Lung (tissue), 12 donors: ENCODE measurements around the gene SPAG6. TPM values are rescaled to one million over a fixed set of nuclear protein-coding genes. Genes with fewer than 3 reads are reported as not detected.
A peak's percentile ranks its signal among the peaks of the same experiment; 100 is the strongest.

Source experiments
- ATAC-seq: fragments of 200-7000 bp; cut with Tn5 transposase; one replicate; pipeline ENCODE4 v1.9.1; 2020; ENCODE audit warnings: moderate number of reproducible peaks; ENCODE audit not compliant: insufficient read depth, low FRiP score
- DNase-seq, 3 donors: peaks; one replicate each; pipeline ENCODE4 v3.0.0-alpha.2; 2013 to 2017
- H3K27ac ChIP-seq, 2 donors: one replicate each; pipeline ENCODE4 v1.5.1; 2013; ENCODE audit warnings: mild to moderate bottlenecking in 2 of 2, moderate library complexity in 2 of 2, control low read depth in 1 of 2, inconsistent platforms in 1 of 2, low read depth in 1 of 2, low read length in 1 of 2
- H3K27me3 ChIP-seq, 3 donors: one replicate each; pipeline ENCODE4 v1.5.1; 2013; ENCODE audit warnings: low read length in 2 of 3; ENCODE audit not compliant: control insufficient read depth in 3 of 3, insufficient read depth in 3 of 3
- H3K36me3 ChIP-seq, 4 donors: one replicate each; pipeline ENCODE4 v1.5.1; 2013; ENCODE audit warnings: low read length in 4 of 4, mild to moderate bottlenecking in 1 of 4, moderate library complexity in 1 of 4; ENCODE audit not compliant: control insufficient read depth in 4 of 4, insufficient read depth in 4 of 4
- H3K4me1 ChIP-seq, 5 donors: one replicate each; pipeline ENCODE4 v1.5.1; 2013; ENCODE audit warnings: low read length in 5 of 5, mild to moderate bottlenecking in 2 of 5, moderate library complexity in 1 of 5; ENCODE audit not compliant: control insufficient read depth in 5 of 5, insufficient read depth in 5 of 5
- H3K4me3 ChIP-seq: one replicate; pipeline ENCODE4 v1.5.1; 2013; ENCODE audit warnings: mild to moderate bottlenecking, control low read depth, moderate library complexity
- H3K9ac ChIP-seq, 2 donors: one replicate each; pipeline ENCODE4 v1.5.1; 2013; ENCODE audit warnings: low read length in 2 of 2, control low read depth in 1 of 2; ENCODE audit not compliant: insufficient read depth in 1 of 2
- H3K9me3 ChIP-seq, 4 donors: one replicate each; pipeline ENCODE4 v1.5.1; 2013; ENCODE audit warnings: low read length in 3 of 4, mild to moderate bottlenecking in 1 of 4, moderate library complexity in 1 of 4; ENCODE audit not compliant: control insufficient read depth in 4 of 4, insufficient read depth in 3 of 4
- CTCF ChIP-seq: IDR thresholded peaks from 2 replicates; pipeline ENCODE4 v1.5.1; 2012; ENCODE audit warnings: mild to moderate bottlenecking; ENCODE audit errors: control extremely low read depth, extremely low read depth
- WGBS, 2 donors: extraction: QIAGEN DNeasy Blood & Tissue Kit; methylation state at CpG; one replicate each; pipeline ENCODE4 v1.1.7; 2013; 5-methylcytosine and 5-hydroxymethylcytosine counted together
- polyA plus RNA-seq, 2 donors: library from polyadenylated mRNA; stranded (reverse); fragments of 200-250 nt; gene quantifications; one replicate each; pipeline ENCODE4 v1.2.1, GENCODE V29; 2013
- total RNA-seq, 2 donors: library from RNA; depleted of rRNA in 1 of 2; stranded (reverse); fragments of >200 nt in 1 of 2; gene quantifications; one replicate each; pipeline ENCODE4 v1.2.1, GENCODE V29; 2014 to 2021
- donor health status: control.
- donor health status: control.
- donor health status: Bipolar disorder and iron deficiency.
- donor health status: healthy.
- donor health status: DM: yes; HTN: yes; CAD: no.

Gene SPAG6
- total and polyA plus RNA-seq, 4 donors, result 12.2 to 40.1 (median 23.6) TPM

GRCh38 chr10:22372917-22373316, 27.6 kb downstream of the SPAG6 start:
- H3K4me3 ChIP-seq, result no peak overlapping the region
- H3K4me1 ChIP-seq, result peaks cover 0 to 5% (median 0%) of the 10 kb centered on the region in 5 donors
- no peaks in the 10 kb centered on the region for H3K9me3 ChIP-seq
- peaks cover 0 to 3% (median 2%) of the 10 kb centered on the region in 3 donors for H3K27me3 ChIP-seq
- 71 to 82% methylated on average over 9 of the region's 9 CpGs for WGBS, 2 donors
- no peak overlapping the region for H3K27ac ChIP-seq
- peak in 2 of 3 donors; percentile 23 to 34 for DNase-seq
- H3K9ac ChIP-seq, result no peak overlapping the region
- H3K36me3 ChIP-seq, result no peaks in the 10 kb centered on the region
- TF ChIP-seq CTCF, result no peak
- no peak for ATAC-seq

- 53 to 64% methylated on average over 3 of the region's 3 CpGs for WGBS, 2 donors
- TF ChIP-seq CTCF, result no peak
These were observed 29.3 kb downstream of the SPAG6 start for GRCh38 chr10:22374489-22375126.

GRCh38 chr10:22379059-22379458, 33.8 kb downstream of the SPAG6 start:
- DNase-seq (no peak), ATAC-seq (no peak)
- no peak for TF ChIP-seq CTCF
- no peaks in the 10 kb centered on the region for H3K9me3 ChIP-seq
- no peak overlapping the region for H3K9ac ChIP-seq
- H3K4me1 ChIP-seq, result no peaks in the 10 kb centered on the region
- H3K27me3 ChIP-seq, result no peaks in the 10 kb centered on the region
- H3K27ac ChIP-seq, result no peak overlapping the region
- WGBS, 2 donors, result 84 to 90% methylated on average over 3 of the region's 3 CpGs
- no peaks in the 10 kb centered on the region for H3K36me3 ChIP-seq
- no peak overlapping the region for H3K4me3 ChIP-seq

More at GRCh38 chr10:22374489-22375126, 29.3 kb downstream of the SPAG6 start:
- ATAC-seq, result no peak
- Histone ChIP-seq H3K4me3 (no peak overlapping the region), H3K27me3 (peaks cover 0 to 3% (median 2%) of the 10 kb centered on the region in 3 donors), H3K9me3 (no peaks in the 10 kb centered on the region), H3K9ac (no peak overlapping the region), H3K4me1 (peaks cover 0 to 5% (median 0%) of the 10 kb centered on the region in 5 donors), H3K36me3 (no peaks in the 10 kb centered on the region), H3K27ac (no peak overlapping the region)
- no peak for DNase-seq

GRCh38 chr10:22381262-22381661, 36.0 kb downstream of the SPAG6 start:
- Histone ChIP-seq H3K4me1 (no peaks in the 10 kb centered on the region), H3K27me3 (no peaks in the 10 kb centered on the region), H3K4me3 (no peak overlapping the region), H3K9me3 (no peaks in the 10 kb centered on the region), H3K9ac (no peak overlapping the region), H3K27ac (no peak overlapping the region), H3K36me3 (no peaks in the 10 kb centered on the region)
- WGBS, 2 donors, result 65 to 82% methylated on average over 4 of the region's 4 CpGs
- DNase-seq, result no peak
- no peak for ATAC-seq
- TF ChIP-seq CTCF, result no peak
